ENCODE results near the gene PEX7. TPM values are rescaled to one million over a fixed set of nuclear protein-coding genes. Genes with fewer than 3 reads are reported as not detected.
A peak's percentile ranks its signal among the peaks of the same experiment; 100 is the strongest.

PEX7 gene
- total and polyA plus RNA-seq, 2 experiments from 2014 or later = 11.8 to 13.5 TPM

DNA sequence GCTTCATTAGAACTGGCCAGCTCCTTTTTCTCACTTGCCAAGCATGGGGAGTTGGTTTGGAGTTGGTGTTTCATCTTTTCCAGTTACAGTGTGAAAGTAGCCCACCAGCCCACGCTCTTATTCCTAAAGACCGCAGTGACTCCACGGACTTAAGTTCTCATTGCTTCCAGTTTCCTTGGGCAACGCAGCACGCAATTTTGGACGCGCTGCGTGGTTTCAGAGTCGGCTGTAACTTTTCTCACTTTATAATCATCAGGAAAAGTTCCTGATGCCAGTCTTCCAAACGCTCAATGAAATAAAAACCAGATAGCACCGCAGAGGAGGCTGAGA lies 381 bp upstream of the PEX7 start:
- H3K4me3 ChIP-seq = peak overlapping the region; percentile 65
- H3K27ac ChIP-seq (ENCODE audit: low read depth) = peak overlapping the region; percentile 70
- ATAC-seq = no peak
- no peaks in the 10 kb centered on the region for H4K20me1 ChIP-seq (replicated peaks; ENCODE audit: insufficient read depth)
- peak overlapping the region; percentile 88 for H3K4me2 ChIP-seq
- Mint-ChIP-seq H3K36me3 (ENCODE audit: low read depth) (peaks cover 28% of the 10 kb centered on the region), H3K27me3 (ENCODE audit: insufficient read depth, low read depth, poor library complexity) (peaks cover 4% of the 10 kb centered on the region), H3K4me1 (no peaks in the 10 kb centered on the region; the same call in 2 of the 3 replicates), H3K4me3 (peak overlapping the region; percentile 90), H3K9me3 (no peaks in the 10 kb centered on the region), H3K27ac (peak overlapping the region; percentile 96)
- H3K79me2 ChIP-seq (replicated peaks; ENCODE audit: insufficient read depth) = peaks cover 8% of the 10 kb centered on the region; the same call in 1 of the 2 replicates
- no peaks in the 10 kb centered on the region for H3K36me3 ChIP-seq (ENCODE audit: insufficient read depth)
- H3K4me1 ChIP-seq (ENCODE audit: insufficient read depth) = peaks cover 7% of the 10 kb centered on the region
- DNase-seq (ENCODE audit: low spot score) = no peak
- peaks cover 5% of the 10 kb centered on the region; the same call in 1 of the 2 replicates for H3F3A ChIP-seq (replicated peaks; ENCODE audit: low read depth)
- TF ChIP-seq ZNF331 (CRISPR knock-in tag; IDR thresholded peaks at IDR 0.05; ENCODE audit: low read depth) = no peak
- TF ChIP-seq ZNF114 (CRISPR knock-in tag; IDR thresholded peaks at IDR 0.05) = no peak
- TF ChIP-seq, protein P1, sequence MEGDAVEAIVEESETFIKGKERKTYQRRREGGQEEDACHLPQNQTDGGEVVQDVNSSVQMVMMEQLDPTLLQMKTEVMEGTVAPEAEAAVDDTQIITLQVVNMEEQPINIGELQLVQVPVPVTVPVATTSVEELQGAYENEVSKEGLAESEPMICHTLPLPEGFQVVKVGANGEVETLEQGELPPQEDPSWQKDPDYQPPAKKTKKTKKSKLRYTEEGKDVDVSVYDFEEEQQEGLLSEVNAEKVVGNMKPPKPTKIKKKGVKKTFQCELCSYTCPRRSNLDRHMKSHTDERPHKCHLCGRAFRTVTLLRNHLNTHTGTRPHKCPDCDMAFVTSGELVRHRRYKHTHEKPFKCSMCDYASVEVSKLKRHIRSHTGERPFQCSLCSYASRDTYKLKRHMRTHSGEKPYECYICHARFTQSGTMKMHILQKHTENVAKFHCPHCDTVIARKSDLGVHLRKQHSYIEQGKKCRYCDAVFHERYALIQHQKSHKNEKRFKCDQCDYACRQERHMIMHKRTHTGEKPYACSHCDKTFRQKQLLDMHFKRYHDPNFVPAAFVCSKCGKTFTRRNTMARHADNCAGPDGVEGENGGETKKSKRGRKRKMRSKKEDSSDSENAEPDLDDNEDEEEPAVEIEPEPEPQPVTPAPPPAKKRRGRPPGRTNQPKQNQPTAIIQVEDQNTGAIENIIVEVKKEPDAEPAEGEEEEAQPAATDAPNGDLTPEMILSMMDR (conservative IDR thresholded peaks at IDR 0.05; ENCODE audit: low read depth in 2 of 2) = no peak
- no peak for TF ChIP-seq EZH2phosphoT487 (IDR thresholded peaks at IDR 0.05; ENCODE audit: unreplicated experiment)
- TF ChIP-seq EZH2 (IDR thresholded peaks at IDR 0.05; ENCODE audit: low read depth, unreplicated experiment) = no peak
- TF ChIP-seq STAT1 (IDR thresholded peaks at IDR 0.05; ENCODE audit: unreplicated experiment) = no peak
- TF ChIP-seq CREB1 (CRISPR knock-in tag; IDR thresholded peaks at IDR 0.05; ENCODE audit: low read depth) = no peak
- TF ChIP-seq, protein P2, sequence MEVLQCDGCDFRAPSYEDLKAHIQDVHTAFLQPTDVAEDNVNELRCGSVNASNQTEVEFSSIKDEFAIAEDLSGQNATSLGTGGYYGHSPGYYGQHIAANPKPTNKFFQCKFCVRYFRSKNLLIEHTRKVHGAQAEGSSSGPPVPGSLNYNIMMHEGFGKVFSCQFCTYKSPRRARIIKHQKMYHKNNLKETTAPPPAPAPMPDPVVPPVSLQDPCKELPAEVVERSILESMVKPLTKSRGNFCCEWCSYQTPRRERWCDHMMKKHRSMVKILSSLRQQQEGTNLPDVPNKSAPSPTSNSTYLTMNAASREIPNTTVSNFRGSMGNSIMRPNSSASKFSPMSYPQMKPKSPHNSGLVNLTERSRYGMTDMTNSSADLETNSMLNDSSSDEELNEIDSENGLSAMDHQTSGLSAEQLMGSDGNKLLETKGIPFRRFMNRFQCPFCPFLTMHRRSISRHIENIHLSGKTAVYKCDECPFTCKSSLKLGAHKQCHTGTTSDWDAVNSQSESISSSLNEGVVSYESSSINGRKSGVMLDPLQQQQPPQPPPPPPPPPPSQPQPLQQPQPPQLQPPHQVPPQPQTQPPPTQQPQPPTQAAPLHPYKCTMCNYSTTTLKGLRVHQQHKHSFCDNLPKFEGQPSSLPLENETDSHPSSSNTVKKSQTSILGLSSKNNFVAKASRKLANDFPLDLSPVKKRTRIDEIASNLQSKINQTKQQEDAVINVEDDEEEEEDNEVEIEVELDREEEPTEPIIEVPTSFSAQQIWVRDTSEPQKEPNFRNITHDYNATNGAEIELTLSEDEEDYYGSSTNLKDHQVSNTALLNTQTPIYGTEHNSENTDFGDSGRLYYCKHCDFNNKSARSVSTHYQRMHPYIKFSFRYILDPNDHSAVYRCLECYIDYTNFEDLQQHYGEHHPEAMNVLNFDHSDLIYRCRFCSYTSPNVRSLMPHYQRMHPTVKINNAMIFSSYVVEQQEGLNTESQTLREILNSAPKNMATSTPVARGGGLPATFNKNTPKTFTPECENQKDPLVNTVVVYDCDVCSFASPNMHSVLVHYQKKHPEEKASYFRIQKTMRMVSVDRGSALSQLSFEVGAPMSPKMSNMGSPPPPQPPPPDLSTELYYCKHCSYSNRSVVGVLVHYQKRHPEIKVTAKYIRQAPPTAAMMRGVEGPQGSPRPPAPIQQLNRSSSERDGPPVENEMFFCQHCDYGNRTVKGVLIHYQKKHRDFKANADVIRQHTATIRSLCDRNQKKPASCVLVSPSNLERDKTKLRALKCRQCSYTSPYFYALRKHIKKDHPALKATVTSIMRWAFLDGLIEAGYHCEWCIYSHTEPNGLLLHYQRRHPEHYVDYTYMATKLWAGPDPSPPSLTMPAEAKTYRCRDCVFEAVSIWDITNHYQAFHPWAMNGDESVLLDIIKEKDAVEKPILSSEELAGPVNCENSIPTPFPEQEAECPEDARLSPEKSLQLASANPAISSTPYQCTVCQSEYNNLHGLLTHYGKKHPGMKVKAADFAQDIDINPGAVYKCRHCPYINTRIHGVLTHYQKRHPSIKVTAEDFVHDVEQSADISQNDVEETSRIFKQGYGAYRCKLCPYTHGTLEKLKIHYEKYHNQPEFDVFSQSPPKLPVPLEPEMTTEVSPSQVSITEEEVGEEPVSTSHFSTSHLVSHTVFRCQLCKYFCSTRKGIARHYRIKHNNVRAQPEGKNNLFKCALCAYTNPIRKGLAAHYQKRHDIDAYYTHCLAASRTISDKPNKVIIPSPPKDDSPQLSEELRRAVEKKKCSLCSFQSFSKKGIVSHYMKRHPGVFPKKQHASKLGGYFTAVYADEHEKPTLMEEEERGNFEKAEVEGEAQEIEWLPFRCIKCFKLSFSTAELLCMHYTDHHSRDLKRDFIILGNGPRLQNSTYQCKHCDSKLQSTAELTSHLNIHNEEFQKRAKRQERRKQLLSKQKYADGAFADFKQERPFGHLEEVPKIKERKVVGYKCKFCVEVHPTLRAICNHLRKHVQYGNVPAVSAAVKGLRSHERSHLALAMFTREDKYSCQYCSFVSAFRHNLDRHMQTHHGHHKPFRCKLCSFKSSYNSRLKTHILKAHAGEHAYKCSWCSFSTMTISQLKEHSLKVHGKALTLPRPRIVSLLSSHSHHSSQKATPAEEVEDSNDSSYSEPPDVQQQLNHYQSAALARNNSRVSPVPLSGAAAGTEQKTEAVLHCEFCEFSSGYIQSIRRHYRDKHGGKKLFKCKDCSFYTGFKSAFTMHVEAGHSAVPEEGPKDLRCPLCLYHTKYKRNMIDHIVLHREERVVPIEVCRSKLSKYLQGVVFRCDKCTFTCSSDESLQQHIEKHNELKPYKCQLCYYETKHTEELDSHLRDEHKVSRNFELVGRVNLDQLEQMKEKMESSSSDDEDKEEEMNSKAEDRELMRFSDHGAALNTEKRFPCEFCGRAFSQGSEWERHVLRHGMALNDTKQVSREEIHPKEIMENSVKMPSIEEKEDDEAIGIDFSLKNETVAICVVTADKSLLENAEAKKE (CRISPR knock-in tag; IDR thresholded peaks at IDR 0.05) = no peak
- TF ChIP-seq POLR2AphosphoS5 (IDR thresholded peaks at IDR 0.05; ENCODE audit: low read depth) = no peak
- no peak for TF ChIP-seq NANOG (IDR thresholded peaks at IDR 0.05; ENCODE audit: borderline replicate concordance)
- TF ChIP-seq, protein P3, sequence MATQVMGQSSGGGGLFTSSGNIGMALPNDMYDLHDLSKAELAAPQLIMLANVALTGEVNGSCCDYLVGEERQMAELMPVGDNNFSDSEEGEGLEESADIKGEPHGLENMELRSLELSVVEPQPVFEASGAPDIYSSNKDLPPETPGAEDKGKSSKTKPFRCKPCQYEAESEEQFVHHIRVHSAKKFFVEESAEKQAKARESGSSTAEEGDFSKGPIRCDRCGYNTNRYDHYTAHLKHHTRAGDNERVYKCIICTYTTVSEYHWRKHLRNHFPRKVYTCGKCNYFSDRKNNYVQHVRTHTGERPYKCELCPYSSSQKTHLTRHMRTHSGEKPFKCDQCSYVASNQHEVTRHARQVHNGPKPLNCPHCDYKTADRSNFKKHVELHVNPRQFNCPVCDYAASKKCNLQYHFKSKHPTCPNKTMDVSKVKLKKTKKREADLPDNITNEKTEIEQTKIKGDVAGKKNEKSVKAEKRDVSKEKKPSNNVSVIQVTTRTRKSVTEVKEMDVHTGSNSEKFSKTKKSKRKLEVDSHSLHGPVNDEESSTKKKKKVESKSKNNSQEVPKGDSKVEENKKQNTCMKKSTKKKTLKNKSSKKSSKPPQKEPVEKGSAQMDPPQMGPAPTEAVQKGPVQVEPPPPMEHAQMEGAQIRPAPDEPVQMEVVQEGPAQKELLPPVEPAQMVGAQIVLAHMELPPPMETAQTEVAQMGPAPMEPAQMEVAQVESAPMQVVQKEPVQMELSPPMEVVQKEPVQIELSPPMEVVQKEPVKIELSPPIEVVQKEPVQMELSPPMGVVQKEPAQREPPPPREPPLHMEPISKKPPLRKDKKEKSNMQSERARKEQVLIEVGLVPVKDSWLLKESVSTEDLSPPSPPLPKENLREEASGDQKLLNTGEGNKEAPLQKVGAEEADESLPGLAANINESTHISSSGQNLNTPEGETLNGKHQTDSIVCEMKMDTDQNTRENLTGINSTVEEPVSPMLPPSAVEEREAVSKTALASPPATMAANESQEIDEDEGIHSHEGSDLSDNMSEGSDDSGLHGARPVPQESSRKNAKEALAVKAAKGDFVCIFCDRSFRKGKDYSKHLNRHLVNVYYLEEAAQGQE (IDR thresholded peaks at IDR 0.05; ENCODE audit: unreplicated experiment) = no peak
- TF ChIP-seq ETS1 (IDR thresholded peaks at IDR 0.05) = no peak
- no peak for TF ChIP-seq JUNB (IDR thresholded peaks at IDR 0.05; ENCODE audit: unreplicated experiment)
- H2AFZ ChIP-seq = peak overlapping the region; percentile 90
- H3K9me2 ChIP-seq (ENCODE audit: insufficient read depth) = 0 out of 2 replicates have a peak, but pooled peaks cover 3% of the 10 kb centered on the region
- 0 out of 2 replicates have a peak, but pooled peaks cover 5% of the 10 kb centered on the region for H3K27me3 ChIP-seq (ENCODE audit: insufficient read depth)
